Suprapubic skin (tissue), 3 donors: ENCODE data around the gene HRNR.

ENCODE experiments used
- CTCF ChIP-seq, 2 donors: fragments of 200-600 bp in 1 of 2; fragments of 450-650 bp in 1 of 2; sonication (generic) in 1 of 2; IDR thresholded peaks; one replicate each; pipeline ENCODE4 v1.5.1; 2016 to 2019; ENCODE audit warnings: antibody characterized with exemption in 2 of 2, mild to moderate bottlenecking in 1 of 2, moderate library complexity in 1 of 2
- POLR2AphosphoS5 ChIP-seq, 3 donors: sonication (generic); formaldehyde crosslinking; IDR thresholded peaks; one replicate each; pipeline ENCODE4 v1.6.1; 2017; ENCODE audit warnings: antibody characterized with exemption in 3 of 3

GRCh38 chr1:152224093-152224492, at the start of gene HRNR:
- TF ChIP-seq CTCF (IDR thresholded peaks at IDR 0.05) (no peak), POLR2AphosphoS5 (IDR thresholded peaks at IDR 0.05) (no peak)
